ENCODE measurements around the gene SPSB3. TPM values are rescaled to one million over a fixed set of nuclear protein-coding genes. Genes with fewer than 3 reads are reported as not detected.

Gene SPSB3
- total and polyA plus RNA-seq, 2 of the 13 experiments (the other 11 are each of a cell fraction or from before 2014, with no cell fraction given), result 13.2 to 21.9 TPM

DNA sequence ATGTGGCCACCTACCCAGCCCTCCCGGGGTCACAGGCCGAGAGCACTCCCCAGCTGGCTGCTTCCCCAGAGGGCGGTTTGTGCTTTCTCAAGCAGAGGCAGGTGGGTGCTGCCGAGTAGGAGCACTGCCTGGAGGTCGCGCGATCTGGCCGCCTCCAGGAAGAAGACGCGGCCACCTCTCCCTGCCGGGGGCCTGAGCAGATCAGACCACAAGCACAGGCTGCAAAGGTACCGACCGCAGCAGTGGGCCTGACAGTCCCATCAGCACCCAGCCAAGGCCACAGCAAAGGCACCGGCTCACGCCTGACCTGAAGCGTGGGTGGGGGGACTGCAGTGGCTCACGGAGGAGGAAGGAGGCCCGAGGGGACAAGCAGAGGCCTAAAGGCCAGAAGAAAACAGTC lies 26.3 kb upstream of the SPSB3 start:
- no peak overlapping the region for H3K9ac ChIP-seq (ENCODE audit: insufficient read depth, low read depth, low read length)
- H2AFZ ChIP-seq (ENCODE audit: low read length), result no peak overlapping the region
- H3K4me1 ChIP-seq (ENCODE audit: insufficient read depth, low read length), result peaks cover 10% of the 10 kb centered on the region
- WGBS (ENCODE audit: low lambda C conversion rate), result 75% methylated on average over 9 of the region's 18 CpGs
- intact Hi-C loops (cut with micrococcal nuclease; ENCODE audit: unreplicated experiment) (no loop called here), in situ Hi-C loops (cut with HindIII; ENCODE audit: extremely low pct_ligation_motif_present, low pct_unique_long_range_greater_than_20kb) (no loop called here)
- no peak for FAIRE-seq
- CTCF ChIA-PET (ENCODE audit: low intra/inter-chr PET ratio, low total read pairs), result no interaction called here
- DNase-seq (ENCODE audit: low spot score), result no peak
- peaks cover 11 to 26% of the 10 kb centered on the region in 2 experiments; a peak in 4 of 5 replicates for H3K36me3 ChIP-seq (replicated peaks in 1 of 2; ENCODE audit: control insufficient read depth in 1 of 2, insufficient read depth in 2 of 2, low read length in 2 of 2)
- H3K79me2 ChIP-seq (ENCODE audit: insufficient read depth, low read length), result no peaks in the 10 kb centered on the region
- H4K20me1 ChIP-seq (ENCODE audit: insufficient read depth, low read length), result peaks cover 5% of the 10 kb centered on the region; the same call in 1 of the 2 replicates
- no peaks in the 10 kb centered on the region for H3K9me3 ChIP-seq (ENCODE audit: low read length)
- H3K27ac ChIP-seq (ENCODE audit: extremely low read length, insufficient read depth, low read length), result no peak overlapping the region
- ATAC-seq, result no peak
- no peak overlapping the region for H3K4me2 ChIP-seq (ENCODE audit: low read depth, low read length)
- no peaks in the 10 kb centered on the region for H3K27me3 ChIP-seq (ENCODE audit: control insufficient read depth in 1 of 2, insufficient read depth in 2 of 2, low read length in 2 of 2)
- POLR2A ChIA-PET, result no interaction called here
- no TSS peak for BruUV-seq (replicated peaks)
- H3K4me3 ChIP-seq (replicated peaks in 1 of 3; ENCODE audit: insufficient read depth in 1 of 3, low read depth in 2 of 3, low read length in 3 of 3), result no peak overlapping the region
- TF ChIP-seq, protein P1, sequence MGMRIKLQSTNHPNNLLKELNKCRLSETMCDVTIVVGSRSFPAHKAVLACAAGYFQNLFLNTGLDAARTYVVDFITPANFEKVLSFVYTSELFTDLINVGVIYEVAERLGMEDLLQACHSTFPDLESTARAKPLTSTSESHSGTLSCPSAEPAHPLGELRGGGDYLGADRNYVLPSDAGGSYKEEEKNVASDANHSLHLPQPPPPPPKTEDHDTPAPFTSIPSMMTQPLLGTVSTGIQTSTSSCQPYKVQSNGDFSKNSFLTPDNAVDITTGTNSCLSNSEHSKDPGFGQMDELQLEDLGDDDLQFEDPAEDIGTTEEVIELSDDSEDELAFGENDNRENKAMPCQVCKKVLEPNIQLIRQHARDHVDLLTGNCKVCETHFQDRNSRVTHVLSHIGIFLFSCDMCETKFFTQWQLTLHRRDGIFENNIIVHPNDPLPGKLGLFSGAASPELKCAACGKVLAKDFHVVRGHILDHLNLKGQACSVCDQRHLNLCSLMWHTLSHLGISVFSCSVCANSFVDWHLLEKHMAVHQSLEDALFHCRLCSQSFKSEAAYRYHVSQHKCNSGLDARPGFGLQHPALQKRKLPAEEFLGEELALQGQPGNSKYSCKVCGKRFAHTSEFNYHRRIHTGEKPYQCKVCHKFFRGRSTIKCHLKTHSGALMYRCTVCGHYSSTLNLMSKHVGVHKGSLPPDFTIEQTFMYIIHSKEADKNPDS (CRISPR knock-in tag; IDR thresholded peaks at IDR 0.05), result no peak
- TF ChIP-seq, protein P2, sequence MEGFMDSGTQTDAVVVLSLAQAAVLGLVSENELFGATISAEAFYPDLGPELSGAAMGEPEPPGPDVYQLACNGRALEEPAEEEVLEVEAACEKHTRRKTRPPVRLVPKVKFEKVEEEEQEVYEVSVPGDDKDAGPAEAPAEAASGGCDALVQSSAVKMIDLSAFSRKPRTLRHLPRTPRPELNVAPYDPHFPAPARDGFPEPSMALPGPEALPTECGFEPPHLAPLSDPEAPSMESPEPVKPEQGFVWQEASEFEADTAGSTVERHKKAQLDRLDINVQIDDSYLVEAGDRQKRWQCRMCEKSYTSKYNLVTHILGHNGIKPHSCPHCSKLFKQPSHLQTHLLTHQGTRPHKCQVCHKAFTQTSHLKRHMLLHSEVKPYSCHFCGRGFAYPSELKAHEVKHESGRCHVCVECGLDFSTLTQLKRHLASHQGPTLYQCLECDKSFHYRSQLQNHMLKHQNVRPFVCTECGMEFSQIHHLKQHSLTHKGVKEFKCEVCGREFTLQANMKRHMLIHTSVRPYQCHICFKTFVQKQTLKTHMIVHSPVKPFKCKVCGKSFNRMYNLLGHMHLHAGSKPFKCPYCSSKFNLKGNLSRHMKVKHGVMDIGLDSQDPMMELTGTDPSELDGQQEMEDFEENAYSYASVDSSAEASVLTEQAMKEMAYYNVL (CRISPR knock-in tag; IDR thresholded peaks at IDR 0.05; ENCODE audit: borderline replicate concordance), result no peak
- TF ChIP-seq, protein P3, sequence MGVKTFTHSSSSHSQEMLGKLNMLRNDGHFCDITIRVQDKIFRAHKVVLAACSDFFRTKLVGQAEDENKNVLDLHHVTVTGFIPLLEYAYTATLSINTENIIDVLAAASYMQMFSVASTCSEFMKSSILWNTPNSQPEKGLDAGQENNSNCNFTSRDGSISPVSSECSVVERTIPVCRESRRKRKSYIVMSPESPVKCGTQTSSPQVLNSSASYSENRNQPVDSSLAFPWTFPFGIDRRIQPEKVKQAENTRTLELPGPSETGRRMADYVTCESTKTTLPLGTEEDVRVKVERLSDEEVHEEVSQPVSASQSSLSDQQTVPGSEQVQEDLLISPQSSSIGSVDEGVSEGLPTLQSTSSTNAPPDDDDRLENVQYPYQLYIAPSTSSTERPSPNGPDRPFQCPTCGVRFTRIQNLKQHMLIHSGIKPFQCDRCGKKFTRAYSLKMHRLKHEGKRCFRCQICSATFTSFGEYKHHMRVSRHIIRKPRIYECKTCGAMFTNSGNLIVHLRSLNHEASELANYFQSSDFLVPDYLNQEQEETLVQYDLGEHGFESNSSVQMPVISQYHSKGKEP (CRISPR knock-in tag; IDR thresholded peaks at IDR 0.05), result no peak
- no peak for TF ChIP-seq ZNF530 (CRISPR knock-in tag; IDR thresholded peaks at IDR 0.05; ENCODE audit: low read depth)
- TF ChIP-seq, protein P4, sequence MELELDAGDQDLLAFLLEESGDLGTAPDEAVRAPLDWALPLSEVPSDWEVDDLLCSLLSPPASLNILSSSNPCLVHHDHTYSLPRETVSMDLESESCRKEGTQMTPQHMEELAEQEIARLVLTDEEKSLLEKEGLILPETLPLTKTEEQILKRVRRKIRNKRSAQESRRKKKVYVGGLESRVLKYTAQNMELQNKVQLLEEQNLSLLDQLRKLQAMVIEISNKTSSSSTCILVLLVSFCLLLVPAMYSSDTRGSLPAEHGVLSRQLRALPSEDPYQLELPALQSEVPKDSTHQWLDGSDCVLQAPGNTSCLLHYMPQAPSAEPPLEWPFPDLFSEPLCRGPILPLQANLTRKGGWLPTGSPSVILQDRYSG (CRISPR knock-in tag; IDR thresholded peaks at IDR 0.05), result no peak
- TF ChIP-seq ZNF556 (CRISPR knock-in tag; IDR thresholded peaks at IDR 0.05; ENCODE audit: borderline replicate concordance), result no peak
- no peak for TF ChIP-seq SAP130 (CRISPR knock-in tag; IDR thresholded peaks at IDR 0.05; ENCODE audit: low read depth)
- TF ChIP-seq ISL2 (CRISPR knock-in tag; IDR thresholded peaks at IDR 0.05), result no peak
- TF ChIP-seq HNF4G (IDR thresholded peaks at IDR 0.05; ENCODE audit: borderline replicate concordance, low read depth, low read length), result no peak
- TF ChIP-seq HNF4G (CRISPR knock-in tag; IDR thresholded peaks at IDR 0.05; ENCODE audit: borderline replicate concordance, low read depth), result no peak
- TF ChIP-seq, protein P5, sequence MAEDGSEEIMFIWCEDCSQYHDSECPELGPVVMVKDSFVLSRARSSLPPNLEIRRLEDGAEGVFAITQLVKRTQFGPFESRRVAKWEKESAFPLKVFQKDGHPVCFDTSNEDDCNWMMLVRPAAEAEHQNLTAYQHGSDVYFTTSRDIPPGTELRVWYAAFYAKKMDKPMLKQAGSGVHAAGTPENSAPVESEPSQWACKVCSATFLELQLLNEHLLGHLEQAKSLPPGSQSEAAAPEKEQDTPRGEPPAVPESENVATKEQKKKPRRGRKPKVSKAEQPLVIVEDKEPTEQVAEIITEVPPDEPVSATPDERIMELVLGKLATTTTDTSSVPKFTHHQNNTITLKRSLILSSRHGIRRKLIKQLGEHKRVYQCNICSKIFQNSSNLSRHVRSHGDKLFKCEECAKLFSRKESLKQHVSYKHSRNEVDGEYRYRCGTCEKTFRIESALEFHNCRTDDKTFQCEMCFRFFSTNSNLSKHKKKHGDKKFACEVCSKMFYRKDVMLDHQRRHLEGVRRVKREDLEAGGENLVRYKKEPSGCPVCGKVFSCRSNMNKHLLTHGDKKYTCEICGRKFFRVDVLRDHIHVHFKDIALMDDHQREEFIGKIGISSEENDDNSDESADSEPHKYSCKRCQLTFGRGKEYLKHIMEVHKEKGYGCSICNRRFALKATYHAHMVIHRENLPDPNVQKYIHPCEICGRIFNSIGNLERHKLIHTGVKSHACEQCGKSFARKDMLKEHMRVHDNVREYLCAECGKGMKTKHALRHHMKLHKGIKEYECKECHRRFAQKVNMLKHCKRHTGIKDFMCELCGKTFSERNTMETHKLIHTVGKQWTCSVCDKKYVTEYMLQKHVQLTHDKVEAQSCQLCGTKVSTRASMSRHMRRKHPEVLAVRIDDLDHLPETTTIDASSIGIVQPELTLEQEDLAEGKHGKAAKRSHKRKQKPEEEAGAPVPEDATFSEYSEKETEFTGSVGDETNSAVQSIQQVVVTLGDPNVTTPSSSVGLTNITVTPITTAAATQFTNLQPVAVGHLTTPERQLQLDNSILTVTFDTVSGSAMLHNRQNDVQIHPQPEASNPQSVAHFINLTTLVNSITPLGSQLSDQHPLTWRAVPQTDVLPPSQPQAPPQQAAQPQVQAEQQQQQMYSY (CRISPR knock-in tag; IDR thresholded peaks at IDR 0.05), result no peak
- TF ChIP-seq, protein P6, sequence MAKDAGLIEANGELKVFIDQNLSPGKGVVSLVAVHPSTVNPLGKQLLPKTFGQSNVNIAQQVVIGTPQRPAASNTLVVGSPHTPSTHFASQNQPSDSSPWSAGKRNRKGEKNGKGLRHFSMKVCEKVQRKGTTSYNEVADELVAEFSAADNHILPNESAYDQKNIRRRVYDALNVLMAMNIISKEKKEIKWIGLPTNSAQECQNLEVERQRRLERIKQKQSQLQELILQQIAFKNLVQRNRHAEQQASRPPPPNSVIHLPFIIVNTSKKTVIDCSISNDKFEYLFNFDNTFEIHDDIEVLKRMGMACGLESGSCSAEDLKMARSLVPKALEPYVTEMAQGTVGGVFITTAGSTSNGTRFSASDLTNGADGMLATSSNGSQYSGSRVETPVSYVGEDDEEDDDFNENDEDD (CRISPR knock-in tag; IDR thresholded peaks at IDR 0.05; ENCODE audit: borderline replicate concordance), result no peak
- no peak for TF ChIP-seq RFXAP (CRISPR knock-in tag; IDR thresholded peaks at IDR 0.05; ENCODE audit: borderline replicate concordance)

All from HepG2 (cell line).